PC-9 (cell line): ENCODE data around the gene TOR1B. TPM values are rescaled to one million over a fixed set of nuclear protein-coding genes. Genes with fewer than 3 reads are reported as not detected.

ENCODE experiments used
- BruUV-seq: library from RNA; stranded (reverse); fragments of 400-500 nt; replicated peaks from 2 replicates; lab custom pipeline; 2021; lab: Mats Ljungman, UMichigan
- CTCF ChIA-PET: fragments of 300-600 bp; sonication (Branson Sonifier 250); formaldehyde crosslinking; loops from one replicate; lab custom pipeline; 2022; ENCODE audit warnings: antibody characterized with exemption; lab: Charles Lee
- POLR2A ChIA-PET: fragments of 300-600 bp; sonication (Branson Sonifier 250); formaldehyde crosslinking; loops from one replicate; lab custom pipeline; 2022; ENCODE audit warnings: antibody characterized with exemption; ENCODE audit not compliant: unreplicated experiment; lab: Charles Lee
- DNase-seq, 2 experiments: peaks; one replicate each; pipeline versions ENCODE4 v3.0.0 to v3.0.0-alpha.2; 2015 to 2022; ENCODE audit warnings: mixed read lengths in 1 of 2
- H2AFZ ChIP-seq: fragments of 200-600 bp; sonication (generic); 2 replicates; pipeline ENCODE4 v1.8.1; 2017; ENCODE audit warnings: antibody characterized with exemption
- H3F3A ChIP-seq: fragments of 200-600 bp; sonication (generic); 2 replicates; pipeline ENCODE4 v1.8.1; 2017; ENCODE audit warnings: antibody characterized with exemption, mild to moderate bottlenecking, low read depth; ENCODE audit not compliant: insufficient read depth
- H3K27ac ChIP-seq: fragments of 200-600 bp; sonication (generic); 2 replicates; pipeline ENCODE4 v1.6.1; 2016; ENCODE audit warnings: mixed run types
- H3K27me3 ChIP-seq: fragments of 200-600 bp; sonication (generic); 2 replicates; pipeline ENCODE4 v1.6.1; 2016; ENCODE audit warnings: low read depth, mixed run types; ENCODE audit not compliant: insufficient read depth
- H3K36me3 ChIP-seq: fragments of 200-600 bp; sonication (generic); 2 replicates; pipeline ENCODE4 v1.6.1; 2016; ENCODE audit warnings: low read depth, mixed run types
- H3K4me1 ChIP-seq: fragments of 200-600 bp; sonication (generic); replicated peaks from 2 replicates; pipeline ENCODE4 v1.6.1; 2016; ENCODE audit warnings: mixed run types; ENCODE audit not compliant: insufficient read depth
- H3K4me2 ChIP-seq: fragments of 200-600 bp; sonication (generic); 2 replicates; pipeline ENCODE4 v1.6.1; 2017; ENCODE audit warnings: mixed run types
- H3K4me3 ChIP-seq: fragments of 200-600 bp; sonication (generic); 2 replicates; pipeline ENCODE4 v1.6.1; 2016; ENCODE audit warnings: mixed run types
- H3K79me2 ChIP-seq: fragments of 200-600 bp; sonication (generic); 2 replicates; pipeline ENCODE4 v1.6.1; 2017; ENCODE audit warnings: low read depth, mixed run types
- H3K9me2 ChIP-seq: fragments of 200-600 bp; sonication (generic); 2 replicates; pipeline ENCODE4 v1.8.1; 2017; ENCODE audit warnings: mild to moderate bottlenecking; ENCODE audit not compliant: insufficient read depth
- H3K9me3 ChIP-seq: fragments of 200-600 bp; sonication (generic); 2 replicates; pipeline ENCODE4 v1.8.1; 2016; ENCODE audit warnings: low read depth; ENCODE audit not compliant: insufficient read depth
- H4K20me1 ChIP-seq: fragments of 200-600 bp; sonication (generic); 2 replicates; pipeline ENCODE4 v1.8.1; 2017; ENCODE audit not compliant: insufficient read depth
- CTCF ChIP-seq: fragments of 200-600 bp; sonication (generic); conservative IDR thresholded peaks from 2 replicates; pipeline ENCODE4 v1.6.1; 2017; ENCODE audit warnings: mixed run types, antibody characterized with exemption, mild to moderate bottlenecking, moderate library complexity
- EZH2 ChIP-seq: fragments of 200-600 bp; sonication (generic); IDR thresholded peaks from 2 replicates; pipeline ENCODE4 v1.8.0; 2017; ENCODE audit warnings: antibody characterized with exemption, low read depth
- intact Hi-C: fragments of 100-400 bp; cut with micrococcal nuclease; formaldehyde crosslinking; loops from one replicate; pipeline ENCODE4 v1.10.0; 2022; ENCODE audit not compliant: unreplicated experiment
- total RNA-seq: library from RNA; stranded (reverse); gene quantifications from 2 replicates; pipeline ENCODE4 v1.2.3, GENCODE V29; 2021

Gene TOR1B
- total RNA-seq, 1 experiment from 2014 or later, result 26.5 TPM

- H3K27ac ChIP-seq, result no peak overlapping the region
- H3K4me2 ChIP-seq, result no peak overlapping the region
- no peak for DNase-seq
- H3K9me2 ChIP-seq, result no peaks in the 10 kb centered on the region
- no peaks in the 10 kb centered on the region for H3K36me3 ChIP-seq
- intact Hi-C loops, result no loop called here
- POLR2A ChIA-PET, result no interaction called here
- H3K4me3 ChIP-seq, result no peak overlapping the region
- H3K27me3 ChIP-seq, result no peaks in the 10 kb centered on the region
- TF ChIP-seq CTCF, result no peak
- H4K20me1 ChIP-seq, result no peaks in the 10 kb centered on the region
- no peaks in the 10 kb centered on the region for H3K79me2 ChIP-seq
- H3F3A ChIP-seq, result peaks cover 36% of the 10 kb centered on the region
- H2AFZ ChIP-seq, result no peak overlapping the region
- CTCF ChIA-PET, result no interaction called here
- H3K9me3 ChIP-seq, result no peaks in the 10 kb centered on the region
- BruUV-seq, result no TSS peak
- peaks cover 26% of the 10 kb centered on the region for H3K4me1 ChIP-seq
Measured at GRCh38 chr9:129765764-129766317, 37.1 kb upstream of the TOR1B start.

- ChIA-PET POLR2A (interaction anchor here (0.5 kb wide), 1 partner anchor 112 kb away, joined by 8 read pairs; no protein-coding TSS in a partner anchor), CTCF (no interaction called here)
- Histone ChIP-seq H3K27me3 (no peaks in the 10 kb centered on the region), H3K79me2 (no peaks in the 10 kb centered on the region), H3K4me2 (no peak overlapping the region), H3K4me1 (peaks cover 21% of the 10 kb centered on the region), H2AFZ (no peak overlapping the region), H4K20me1 (no peaks in the 10 kb centered on the region), H3K27ac (no peak overlapping the region), H3K9me2 (no peaks in the 10 kb centered on the region), H3K9me3 (no peaks in the 10 kb centered on the region), H3K36me3 (no peaks in the 10 kb centered on the region), H3F3A (peaks cover 30% of the 10 kb centered on the region), H3K4me3 (no peak overlapping the region)
- no TSS peak for BruUV-seq
- no peak for DNase-seq
- no peak for TF ChIP-seq EZH2
- TF ChIP-seq CTCF, result no peak
- intact Hi-C loops, result no loop called here
Measured at GRCh38 chr9:129768486-129768885, 34.5 kb upstream of the TOR1B start.

- no peaks in the 10 kb centered on the region for H3K9me2 ChIP-seq
- intact Hi-C loops, result no loop called here
- H3K27me3 ChIP-seq, result no peaks in the 10 kb centered on the region
- CTCF ChIA-PET, result no interaction called here
- peaks cover 28% of the 10 kb centered on the region for H3K4me1 ChIP-seq
- H2AFZ ChIP-seq, result no peak overlapping the region
- no peaks in the 10 kb centered on the region for H4K20me1 ChIP-seq
- H3K4me2 ChIP-seq, result no peak overlapping the region
- no peak for DNase-seq
- TF ChIP-seq EZH2, result no peak
- peaks cover 32% of the 10 kb centered on the region for H3F3A ChIP-seq
- no peak overlapping the region for H3K27ac ChIP-seq
- no peak overlapping the region for H3K4me3 ChIP-seq
- no TSS peak for BruUV-seq
- POLR2A ChIA-PET, result no interaction called here
- H3K79me2 ChIP-seq, result no peaks in the 10 kb centered on the region
- H3K9me3 ChIP-seq, result no peaks in the 10 kb centered on the region
- no peaks in the 10 kb centered on the region for H3K36me3 ChIP-seq
Measured at GRCh38 chr9:129769669-129770068, 33.3 kb upstream of the TOR1B start.

- Histone ChIP-seq H3K4me1 (peaks cover 38% of the 10 kb centered on the region), H3K79me2 (no peaks in the 10 kb centered on the region)
- BruUV-seq, result no TSS peak
Measured at GRCh38 chr9:129770741-129771140, 32.2 kb upstream of the TOR1B start.

More at GRCh38 chr9:129770741-129771140, 32.2 kb upstream of the TOR1B start:
- no peak for DNase-seq
- H3K27ac ChIP-seq, result no peak overlapping the region
- POLR2A ChIA-PET, result no interaction called here
- no peaks in the 10 kb centered on the region for H3K9me3 ChIP-seq
- no peaks in the 10 kb centered on the region for H3K27me3 ChIP-seq
- intact Hi-C loops, result no loop called here
- no peaks in the 10 kb centered on the region for H3K36me3 ChIP-seq
- TF ChIP-seq CTCF (no peak), EZH2 (no peak)
- peaks cover 26% of the 10 kb centered on the region for H3F3A ChIP-seq
- CTCF ChIA-PET, result no interaction called here
- H3K4me3 ChIP-seq, result no peak overlapping the region
- no peaks in the 10 kb centered on the region for H4K20me1 ChIP-seq
- H3K9me2 ChIP-seq, result no peaks in the 10 kb centered on the region
- no peak overlapping the region for H3K4me2 ChIP-seq
- H2AFZ ChIP-seq, result no peak overlapping the region
